ELF-1 (cell line): ENCODE data around the gene KATNB1.
A peak's percentile ranks its signal among the peaks of the same experiment; 100 is the strongest.

Experiments used
- DNase-seq: peaks from one replicate; pipeline ENCODE4 v3.0.0-alpha.2; 2016; ENCODE audit warnings: low read depth, low spot score

The KATNB1 gene

GRCh38 chr16:57735755-57736418, at the start of gene KATNB1:
KATNB1 (plus strand) TSS chr16:57735770; CDS start chr16:57737244, 1,474 bp downstream.
- DNase-seq: no peak

- DNase-seq: no peak
Observed at GRCh38 chr16:57686577-57686976, 49.0 kb upstream of the KATNB1 start.

GRCh38 chr16:57687363-57687929, 48.1 kb upstream of the KATNB1 start:
- DNase-seq: no peak

GRCh38 chr16:57688487-57688986, 47.0 kb upstream of the KATNB1 start:
- no peak for DNase-seq

- DNase-seq: no peak
Observed at GRCh38 chr16:57688987-57689761, 46.4 kb upstream of the KATNB1 start.

GRCh38 chr16:57689762-57690558, 45.6 kb upstream of the KATNB1 start:
- peak; percentile 75 for DNase-seq

GRCh38 chr16:57690782-57691471, 44.6 kb upstream of the KATNB1 start:
- no peak for DNase-seq

GRCh38 chr16:57692636-57693035, 42.9 kb upstream of the KATNB1 start:
- no peak for DNase-seq

- DNase-seq: no peak
Observed at GRCh38 chr16:57693550-57693949, 42.0 kb upstream of the KATNB1 start.

GRCh38 chr16:57694231-57694724, 41.3 kb upstream of the KATNB1 start:
- DNase-seq: no peak

GRCh38 chr16:57694725-57695679, 40.6 kb upstream of the KATNB1 start, which contains the start of gene DRC7:
DRC7 (plus strand) TSS chr16:57694806; CDS start chr16:57697950, 3,144 bp downstream.
- DNase-seq: peak; percentile 64

- DNase-seq: no peak
Observed at GRCh38 chr16:57695680-57696069, 39.9 kb upstream of the KATNB1 start.

GRCh38 chr16:57696240-57696639, 39.3 kb upstream of the KATNB1 start:
- no peak for DNase-seq

- DNase-seq: no peak
Observed at GRCh38 chr16:57697896-57698537, 37.6 kb upstream of the KATNB1 start.

GRCh38 chr16:57698812-57699405, 36.7 kb upstream of the KATNB1 start:
- DNase-seq: no peak

GRCh38 chr16:57699481-57699880, 36.1 kb upstream of the KATNB1 start:
- DNase-seq: peak; percentile 21

- DNase-seq: no peak
Observed at GRCh38 chr16:57699899-57700298, 35.7 kb upstream of the KATNB1 start.

- peak; percentile 75 for DNase-seq
Observed at GRCh38 chr16:57700781-57701551, 34.6 kb upstream of the KATNB1 start.
